Activated T-helper 1 cell treated with anti-CD3 and anti-CD28 coated beads, Interleukin-2, amount 50 U/mL, for 16 hours (primary cell): ENCODE measurements around the gene CRYBG2.

Experiments
- DNase-seq, 2 donors: peaks; one replicate each; pipeline ENCODE4 v3.0.0-alpha.2; 2020; ENCODE audit warnings: low read depth in 1 of 2, low spot score in 1 of 2

Gene CRYBG2

DNA sequence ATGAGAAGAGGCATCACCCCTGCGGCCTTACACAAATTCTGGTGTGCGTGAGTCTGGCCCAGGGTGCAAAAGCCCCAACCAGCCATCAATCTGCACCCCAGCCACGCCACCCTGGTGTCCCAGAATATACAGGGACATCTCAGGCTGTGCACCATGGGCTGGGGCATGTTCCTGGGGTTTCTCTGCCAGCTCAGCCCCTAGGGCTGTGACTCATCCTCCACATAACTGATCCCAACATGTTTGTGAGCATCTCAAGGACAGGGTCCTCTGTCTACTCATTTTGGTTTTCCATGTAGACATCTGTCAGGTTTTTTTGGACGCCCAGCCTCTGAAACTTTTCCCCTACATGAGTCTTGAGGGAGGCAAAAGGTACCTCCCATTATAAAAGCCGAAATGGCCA is 18.1 kb upstream of the CRYBG2 start:
- DNase-seq: no peak

DNA sequence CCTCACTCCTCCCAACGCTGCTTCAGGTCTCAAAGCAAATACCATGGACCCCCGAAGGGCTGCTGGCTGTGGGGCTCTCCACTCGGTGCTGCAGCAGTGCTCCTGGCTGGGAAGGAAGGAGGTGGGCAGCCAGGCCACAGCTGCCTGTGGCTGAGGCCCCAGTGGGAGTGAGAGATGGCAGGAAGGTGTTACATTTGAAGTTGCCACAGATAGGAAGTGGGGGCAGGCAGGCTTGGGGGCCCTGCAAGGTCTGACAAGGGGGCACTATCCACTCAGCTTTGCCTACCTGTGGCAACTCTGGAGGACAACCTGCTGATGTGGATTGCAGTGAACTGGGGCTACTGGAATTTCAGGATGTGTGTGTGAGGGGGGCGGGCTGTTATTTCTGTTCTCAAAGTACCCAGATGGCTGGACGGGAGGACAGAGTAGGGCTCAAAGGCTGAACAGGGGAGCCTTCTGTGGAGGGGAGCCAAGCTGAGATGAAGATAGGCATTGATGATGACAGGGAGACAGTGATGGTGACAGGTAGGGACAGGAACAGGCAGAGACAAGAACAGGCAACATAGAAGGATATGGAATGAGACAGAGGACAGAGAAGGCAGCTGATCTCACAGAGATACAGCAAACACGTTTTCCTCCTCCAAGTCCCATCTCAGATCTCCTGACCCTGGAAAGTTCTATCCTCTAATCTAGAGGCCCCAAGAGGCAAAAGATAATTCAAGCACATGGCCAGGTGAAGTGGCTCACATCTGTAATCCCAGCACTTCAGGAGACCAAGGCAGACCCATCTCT is 16.9 kb upstream of the CRYBG2 start:
- no peak for DNase-seq

DNA sequence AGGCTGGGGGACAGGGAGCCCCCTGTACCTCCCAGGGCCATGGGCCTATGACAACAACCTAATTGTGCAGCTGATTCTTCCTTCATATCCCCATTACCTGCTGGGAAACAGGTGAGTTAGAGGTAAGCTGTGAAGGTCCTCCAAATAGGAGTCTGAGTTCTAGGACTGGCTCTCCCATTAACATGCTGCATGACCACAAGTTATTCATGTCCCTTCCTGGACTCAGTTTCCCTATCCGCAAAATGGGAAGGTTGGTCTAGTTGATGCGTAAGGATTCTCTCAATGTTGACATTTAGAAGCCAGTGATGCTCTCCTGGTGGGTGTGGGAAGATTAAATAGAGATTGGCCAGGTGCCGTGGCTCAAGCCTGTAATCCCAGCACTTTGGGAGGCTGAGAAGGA is 14.6 kb upstream of the CRYBG2 start:
- no peak for DNase-seq

DNA sequence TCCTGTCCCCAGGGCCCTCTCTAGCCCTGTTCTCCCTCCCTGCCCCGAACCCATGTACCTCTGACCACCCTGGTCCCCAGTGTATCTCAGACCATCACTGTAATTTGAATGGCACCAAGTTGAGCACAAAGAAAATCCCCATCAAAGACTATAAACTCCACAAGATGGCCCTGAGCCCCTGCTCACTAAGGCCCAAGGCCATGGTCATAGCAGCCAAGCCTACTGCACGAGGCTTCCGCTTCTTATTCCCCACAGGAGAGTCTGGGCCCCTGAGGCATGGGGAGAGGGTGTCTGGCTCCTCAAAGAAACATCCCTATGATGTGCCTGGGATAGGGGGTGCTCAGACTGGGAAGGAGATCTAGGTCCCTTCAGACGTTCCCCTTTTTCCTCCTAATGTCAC is 14.1 kb upstream of the CRYBG2 start:
- no peak for DNase-seq

DNA sequence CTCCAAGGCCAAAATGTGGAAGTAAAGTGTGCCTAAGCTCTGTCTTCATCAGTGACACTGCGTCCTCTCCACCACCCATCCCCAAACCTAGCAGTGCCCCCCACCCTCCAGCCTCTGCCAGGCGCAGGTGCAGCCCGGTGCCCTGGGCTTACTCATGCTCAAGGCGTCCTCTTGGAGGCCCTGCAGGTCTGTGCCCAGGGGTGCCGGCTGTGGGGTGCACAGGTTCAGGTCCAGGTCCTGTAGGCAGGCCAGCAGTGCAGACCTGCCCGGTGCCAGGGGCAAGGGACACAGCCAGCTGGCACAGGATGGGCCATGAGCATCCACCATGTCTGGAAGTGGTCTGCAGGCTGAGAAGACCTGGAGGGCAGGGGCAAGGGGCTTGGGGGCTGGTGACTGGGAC is 13.5 kb upstream of the CRYBG2 start:
- DNase-seq: no peak

DNA sequence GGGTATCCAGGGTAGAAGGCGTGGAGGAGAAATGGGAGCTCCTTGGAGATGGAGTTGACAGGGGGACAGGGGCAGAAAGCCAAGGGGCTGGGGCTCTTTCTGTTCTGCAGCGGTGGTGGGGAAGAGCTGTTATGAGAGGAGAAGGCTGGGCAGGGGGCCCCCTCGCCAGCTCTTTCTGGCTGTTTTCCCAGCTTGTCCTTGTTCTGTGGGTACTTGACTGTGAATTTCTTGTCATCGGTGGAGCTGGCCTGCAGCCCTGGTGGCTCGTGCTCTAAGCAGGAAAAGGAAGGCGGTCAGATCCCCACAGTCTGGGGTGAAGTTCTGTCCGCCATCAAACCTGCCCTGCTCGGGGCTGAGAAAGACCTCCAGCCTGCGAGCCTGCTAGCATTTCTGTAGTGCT is 11.0 kb upstream of the CRYBG2 start:
- no peak for DNase-seq

DNA sequence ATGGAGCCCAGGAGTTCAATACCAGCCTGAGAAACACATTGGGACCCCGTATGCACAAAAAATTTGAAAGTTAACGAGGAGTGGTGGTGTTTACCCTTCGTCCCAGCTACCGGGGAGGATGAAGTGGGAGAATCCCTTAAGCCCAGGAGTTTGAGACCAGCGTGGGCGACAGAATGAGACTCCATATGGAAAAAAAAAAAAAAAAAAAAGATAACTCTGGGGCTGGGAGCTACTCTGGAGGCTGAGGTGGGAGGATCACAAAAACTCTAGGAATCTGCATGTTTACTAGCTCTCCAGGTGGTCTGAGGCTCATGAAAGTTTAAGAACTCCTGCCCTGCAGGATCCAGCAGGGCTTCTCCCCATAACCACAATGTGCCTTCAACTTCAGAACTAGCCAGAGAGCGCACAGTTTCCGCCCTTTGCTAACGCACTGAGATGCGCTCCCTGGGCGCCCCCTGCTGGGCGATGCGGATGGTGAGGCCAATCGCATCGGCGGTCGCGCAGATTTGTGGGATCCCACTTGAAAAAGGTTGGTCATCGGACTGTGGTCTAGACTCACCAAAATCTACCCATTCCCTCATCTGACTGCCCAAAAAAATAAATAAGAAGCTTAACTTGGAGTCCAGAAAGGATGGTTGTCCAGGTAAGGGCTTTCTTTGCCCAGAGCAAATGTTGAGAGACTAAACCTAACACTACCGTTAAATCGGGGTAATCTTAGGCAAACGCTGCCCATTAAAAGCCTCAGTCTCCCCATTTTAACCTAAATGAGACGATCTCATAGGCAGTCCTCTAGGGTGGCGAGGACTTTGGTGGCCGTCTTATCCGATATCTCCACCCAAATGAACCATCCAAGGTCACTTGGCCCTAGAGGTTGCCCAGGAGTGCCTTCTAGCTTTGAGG is 9.9 kb upstream of the CRYBG2 start:
- peak; percentile 74 to 75 for DNase-seq

DNA sequence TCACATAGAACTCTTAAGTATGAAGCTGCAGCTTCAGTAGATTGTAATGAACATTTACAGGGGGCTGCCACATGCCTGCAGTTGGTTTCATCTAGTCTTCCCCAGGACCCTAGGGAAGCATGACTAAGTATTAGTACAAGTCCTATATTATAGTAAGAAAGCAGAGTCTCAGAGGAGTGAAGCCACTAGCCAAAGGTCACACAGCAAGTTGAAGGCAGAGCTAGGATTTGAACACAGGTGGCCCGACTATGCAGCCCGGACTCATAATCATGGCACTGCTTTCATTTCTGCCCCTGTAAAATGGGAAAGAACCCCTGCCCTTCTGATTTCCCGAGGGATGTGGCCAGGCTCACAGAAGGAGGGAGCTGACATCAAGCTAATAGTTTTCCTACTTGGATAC is 8.4 kb upstream of the CRYBG2 start:
- no peak for DNase-seq

DNA sequence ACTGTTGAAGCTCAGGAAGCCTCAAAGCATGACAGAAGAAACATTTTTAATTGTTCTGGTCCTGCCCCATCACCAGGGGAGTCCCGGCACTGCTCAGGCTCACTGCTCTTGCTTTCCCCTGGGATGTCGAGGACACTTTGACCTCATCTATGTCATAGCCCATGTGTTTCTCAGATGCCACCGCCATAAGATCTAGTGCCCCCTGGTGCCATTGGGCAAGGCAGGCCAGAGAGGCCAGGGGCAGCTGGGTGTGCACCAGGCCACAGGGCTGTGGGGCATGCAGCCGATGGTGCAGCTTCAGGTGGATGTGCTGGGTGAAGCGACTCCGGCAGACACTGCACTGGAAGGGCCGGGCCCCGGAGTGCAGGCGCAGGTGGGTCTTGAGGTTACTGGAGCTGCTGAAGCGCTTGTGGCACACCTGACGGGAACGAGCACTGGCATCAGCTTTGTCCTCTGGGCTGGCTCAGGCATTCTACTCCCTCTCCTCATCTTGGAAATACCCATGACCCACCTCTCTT is 7.7 kb upstream of the CRYBG2 start:
- DNase-seq: no peak

DNA sequence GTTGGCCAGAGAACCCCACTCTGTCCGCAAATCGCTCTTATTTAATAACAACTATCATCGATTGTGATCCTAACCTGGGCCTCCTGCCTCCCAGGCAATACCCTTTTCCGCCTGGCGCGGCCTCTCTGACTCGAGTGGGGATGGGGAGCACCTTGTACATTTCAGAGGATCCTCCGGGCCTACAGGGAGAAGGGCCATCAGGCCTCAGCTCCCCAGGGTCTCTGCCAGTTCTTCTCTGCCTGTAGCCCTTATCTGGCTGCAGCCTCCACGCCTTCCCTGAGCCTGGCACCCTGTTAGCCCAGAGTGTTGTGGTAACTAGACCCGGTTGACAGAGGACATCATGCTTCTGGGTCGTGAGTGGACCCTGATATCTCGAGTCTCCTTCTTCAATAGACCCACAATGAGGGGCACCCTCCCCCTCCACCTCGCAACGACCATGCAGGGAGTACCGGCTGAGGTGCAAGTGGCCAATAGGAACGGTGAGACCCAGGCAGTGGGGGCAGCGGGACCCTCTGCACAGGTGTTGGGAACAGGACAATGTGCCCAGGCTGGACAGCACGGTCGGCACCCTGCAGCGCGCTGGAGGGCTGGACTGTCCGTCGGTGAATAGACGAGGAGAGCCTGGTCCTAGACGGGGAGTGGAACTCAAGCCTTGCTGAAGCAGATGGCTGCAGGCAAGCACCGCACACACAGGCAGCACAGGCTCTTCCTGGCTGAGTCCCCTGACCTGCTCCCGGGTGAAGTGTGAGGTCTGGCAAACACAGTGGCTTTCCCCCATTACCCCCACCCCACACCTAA is 7.1 kb upstream of the CRYBG2 start:
- DNase-seq: no peak

DNA sequence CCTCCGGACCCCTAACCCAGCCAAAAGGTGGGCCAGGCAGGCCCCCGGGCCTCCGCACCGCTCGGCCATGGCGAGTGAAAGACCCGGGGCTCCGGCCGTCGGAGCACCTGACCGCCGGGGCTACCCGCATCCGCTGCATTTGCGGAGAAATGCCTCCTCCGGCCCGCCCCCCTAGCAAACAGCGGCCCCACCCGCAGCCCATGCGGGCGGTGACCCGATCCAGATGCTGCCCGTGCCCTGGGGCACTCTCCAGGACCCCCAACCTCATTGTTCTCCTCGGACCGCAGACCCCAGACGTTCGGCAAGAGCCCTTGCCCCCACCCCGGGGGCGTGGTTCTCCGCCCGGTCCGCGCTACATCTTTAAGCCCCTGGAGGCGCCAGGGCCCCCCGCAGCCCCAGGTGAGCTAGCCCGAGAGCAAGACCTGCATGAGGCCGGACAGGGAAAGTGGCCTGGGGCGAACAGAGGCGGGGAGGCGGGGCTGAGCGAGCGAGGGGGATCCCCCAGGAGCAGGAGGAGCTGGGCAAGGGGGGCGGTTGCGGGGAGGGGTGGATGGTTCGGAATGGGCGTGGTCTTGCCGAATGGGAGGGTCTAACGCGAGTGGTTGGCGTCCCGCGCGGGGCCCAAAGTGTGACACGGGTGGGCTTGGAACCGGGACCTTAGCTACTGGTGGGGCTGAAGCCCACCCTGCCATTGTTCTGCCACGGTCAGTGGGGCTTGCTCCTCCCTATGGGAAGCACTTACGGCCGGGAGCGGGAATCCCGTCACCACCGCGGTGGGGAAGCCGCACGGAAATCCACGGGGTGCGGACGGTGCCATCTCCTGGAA is 6.3 kb upstream of the CRYBG2 start:
- peak in 1 of 2 donors; percentile 35 for DNase-seq

DNA sequence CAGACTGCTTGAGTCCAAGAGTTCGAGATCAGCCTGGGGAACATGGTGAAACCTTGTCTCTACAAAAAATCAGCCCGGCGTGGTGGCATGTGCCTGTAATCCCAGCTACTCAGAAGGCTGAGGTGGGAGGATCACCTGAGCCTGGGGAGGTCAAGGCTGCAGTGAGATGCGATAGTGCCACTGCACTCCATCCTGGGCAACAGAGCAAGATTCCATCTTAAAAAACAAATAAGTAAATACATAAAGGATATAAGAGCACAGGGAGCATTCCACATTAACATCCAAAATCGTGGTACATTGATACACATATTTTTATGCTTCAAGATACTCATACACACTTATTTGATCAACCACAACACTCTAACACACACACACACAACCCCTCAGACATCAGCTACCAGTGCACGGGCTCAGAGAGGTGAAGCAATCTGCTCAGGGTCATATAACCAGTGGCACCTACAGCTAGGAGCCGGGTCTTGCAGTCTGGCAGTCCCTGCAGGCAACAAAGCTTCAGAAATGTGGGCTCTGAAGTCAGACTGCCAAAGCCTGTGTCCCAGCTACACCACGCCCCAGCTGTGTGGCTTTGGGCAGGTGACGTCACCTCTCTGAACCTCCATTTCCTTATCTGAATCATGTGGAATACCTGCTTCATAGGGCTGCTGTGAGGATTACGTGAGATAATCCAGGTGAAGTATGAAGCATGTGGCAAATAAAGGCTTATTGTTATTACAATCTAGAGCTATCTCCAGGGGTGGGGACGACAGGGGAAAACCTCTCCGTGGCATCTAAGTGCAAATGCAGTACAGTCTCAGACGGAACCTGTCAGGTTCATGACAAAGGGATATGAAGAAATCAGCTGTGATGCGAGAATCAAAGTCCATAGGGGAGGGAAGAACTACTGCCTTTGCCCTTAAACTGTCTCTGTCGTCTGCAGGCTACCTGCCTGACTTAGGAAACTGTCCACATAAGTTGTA is 4.8 kb upstream of the CRYBG2 start:
- peak; percentile 42 to 51 for DNase-seq

DNA sequence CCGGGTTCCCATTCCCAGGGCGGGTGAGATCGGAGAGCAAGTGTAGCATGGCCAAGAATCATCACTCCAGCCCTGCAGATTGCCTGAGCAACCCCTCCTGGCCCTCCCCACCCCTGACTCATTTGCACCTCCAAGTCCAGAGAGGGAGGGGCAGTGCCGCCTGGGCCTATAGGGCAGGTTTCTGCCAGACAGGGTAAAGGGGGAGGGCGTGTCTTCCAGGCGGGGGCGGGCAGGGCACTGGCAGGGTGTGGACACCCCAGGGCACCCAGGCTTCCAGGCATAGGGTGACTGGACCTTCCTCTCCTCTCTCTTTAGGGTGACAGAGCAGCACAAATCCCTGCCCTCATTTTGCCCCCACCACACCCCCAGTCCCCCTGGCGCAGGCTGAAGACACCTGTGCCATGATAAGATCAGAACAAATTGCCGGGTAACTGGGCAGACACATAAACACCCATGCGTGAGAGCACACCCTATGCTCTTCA is 3.2 kb upstream of the CRYBG2 start:
- DNase-seq: no peak

DNA sequence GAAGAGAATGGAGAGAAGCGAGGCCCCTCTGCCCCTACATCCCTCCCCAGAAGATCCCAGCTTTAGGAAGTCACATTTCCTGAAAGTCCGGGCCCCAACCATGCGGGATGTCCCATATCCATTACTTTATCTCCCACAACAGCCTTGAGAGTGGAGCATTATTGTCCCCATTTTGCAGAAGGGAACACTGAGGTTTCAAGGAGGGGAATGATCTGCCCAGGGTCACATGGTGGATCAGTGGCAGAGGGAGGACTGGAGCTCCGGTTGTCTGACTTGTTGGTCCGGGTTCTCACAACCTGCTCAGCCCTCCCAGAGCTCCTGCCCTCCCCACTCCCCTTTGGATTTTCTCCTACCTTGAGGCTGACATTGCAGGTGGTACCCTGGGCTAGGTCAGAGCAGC is 2.2 kb upstream of the CRYBG2 start:
- no peak for DNase-seq

DNA sequence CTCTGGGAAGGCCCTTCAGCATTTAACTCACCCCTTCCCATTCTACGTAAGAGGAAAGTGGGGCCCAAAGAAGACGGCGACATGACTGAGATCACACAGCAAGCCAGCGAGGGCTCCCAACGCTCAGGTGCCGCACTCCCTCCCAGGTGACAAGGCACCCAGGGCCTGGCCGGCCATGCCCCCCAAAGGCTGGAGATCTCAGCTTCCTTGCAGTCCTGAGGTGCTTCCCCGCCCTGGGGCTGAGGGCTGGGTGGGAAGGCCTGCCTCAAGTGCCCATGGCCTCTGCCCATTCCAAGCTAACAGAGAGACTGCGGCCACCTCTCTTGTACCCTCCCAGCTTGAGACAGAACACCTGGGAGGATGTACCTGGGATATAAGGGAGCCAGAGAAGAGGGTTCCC is 1.0 kb upstream of the CRYBG2 start:
- DNase-seq: no peak

DNA sequence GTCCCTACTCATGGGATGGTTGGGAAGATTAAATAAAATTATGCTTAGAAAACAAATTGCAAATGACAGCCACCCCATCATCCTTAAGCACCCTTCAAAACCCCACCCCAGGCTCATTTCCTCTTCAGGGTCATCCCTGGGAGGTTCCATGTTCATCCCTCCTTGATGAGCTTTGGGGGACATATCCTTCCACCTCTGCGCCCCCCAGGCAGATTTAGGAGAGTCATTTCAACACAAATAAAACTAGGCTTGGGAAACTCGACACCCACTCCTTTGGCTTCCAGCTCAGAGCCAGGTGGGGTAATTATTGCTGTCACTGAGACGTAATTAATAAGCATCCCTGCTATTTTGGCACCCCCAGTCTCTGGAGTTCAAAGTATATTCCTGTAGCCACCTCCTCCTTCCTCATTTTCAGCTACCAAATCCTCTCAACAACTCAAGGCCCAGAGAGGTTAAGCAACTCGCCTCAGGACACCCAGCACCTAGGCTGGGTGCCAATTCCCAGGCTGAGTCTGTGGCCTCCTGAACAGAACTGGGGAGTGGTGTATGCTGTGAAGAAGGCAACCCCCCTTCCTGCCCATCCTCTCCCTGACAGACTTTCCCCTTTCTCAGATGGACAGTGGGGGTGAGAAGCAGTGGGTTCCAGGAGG is 595 bp downstream of the CRYBG2 start:
- DNase-seq: no peak

DNA sequence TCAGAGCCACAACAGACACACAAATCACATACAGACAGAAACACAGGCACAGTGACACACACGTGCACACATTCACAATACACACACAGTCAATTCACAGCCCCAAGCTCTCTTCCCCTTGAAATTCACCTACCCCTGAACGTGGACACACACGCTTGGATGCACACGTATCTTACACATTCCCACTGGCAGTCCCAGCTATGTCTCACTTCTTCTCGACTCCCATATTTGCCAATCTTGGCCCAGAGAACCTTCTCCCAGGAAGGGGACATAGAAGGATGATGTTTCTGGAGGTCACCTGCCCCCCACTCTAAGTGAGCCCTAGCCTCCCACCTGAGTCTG is 1.6 kb downstream of the CRYBG2 start:
- no peak for DNase-seq

DNA sequence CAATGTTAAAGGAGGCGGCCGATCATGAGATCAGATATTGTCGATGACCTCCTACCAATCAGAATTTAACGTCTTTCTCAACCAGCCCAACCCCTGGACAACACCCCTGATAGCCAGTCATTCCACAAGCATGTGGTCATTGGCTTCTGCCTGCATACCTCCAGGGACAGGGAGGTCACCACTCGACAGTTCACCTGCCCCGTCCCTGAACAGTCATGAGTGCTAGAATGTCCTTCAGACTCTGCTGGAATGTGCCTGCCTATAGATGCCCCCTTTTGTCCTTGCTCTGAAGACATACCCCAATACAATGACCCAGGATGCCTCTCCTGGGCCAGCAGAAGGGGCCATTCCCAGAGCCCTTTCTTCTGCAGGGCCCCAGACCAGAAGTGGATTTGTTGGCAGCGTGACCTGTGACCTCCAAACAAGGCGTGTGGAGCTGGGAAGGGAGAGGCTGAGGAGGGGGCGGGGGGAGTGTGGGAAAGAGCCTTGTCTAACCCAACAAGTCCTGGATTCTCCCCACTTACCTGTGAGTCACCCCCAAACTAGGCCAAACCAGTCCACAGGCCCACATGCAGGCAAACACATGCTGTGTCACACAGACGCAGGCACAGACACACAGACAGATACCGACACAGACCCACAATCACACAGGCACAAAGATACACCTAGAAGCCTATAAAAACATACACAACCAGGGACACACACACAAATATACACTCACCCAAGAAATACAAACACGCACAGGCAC is 2.2 kb downstream of the CRYBG2 start:
- no peak for DNase-seq
